Measurements from ENCODE around the gene MPST.

The MPST gene

GRCh38 chr22:37047006-37047405, 27.5 kb downstream of the MPST start:
- DNase-seq = no peak

- DNase-seq = no peak
Measured at GRCh38 chr22:37048133-37048532, 28.6 kb downstream of the MPST start.

GRCh38 chr22:37049224-37049623, 29.7 kb downstream of the MPST start:
- DNase-seq = no peak

- DNase-seq = no peak
Measured at GRCh38 chr22:37050913-37051312, 31.4 kb downstream of the MPST start.

GRCh38 chr22:37051391-37052385, 32.1 kb downstream of the MPST start, which contains the start of gene KCTD17:
TSS of gene KCTD17 (plus strand) at chr22:37051742. CDS start at chr22:37051761, 19 bp downstream.
- DNase-seq = peak; percentile 85

GRCh38 chr22:37052386-37053309, 33.1 kb downstream of the MPST start:
- no peak for DNase-seq

- DNase-seq = no peak
Measured at GRCh38 chr22:37053310-37054055, 33.9 kb downstream of the MPST start.

GRCh38 chr22:37054056-37054395, 34.5 kb downstream of the MPST start:
- no peak for DNase-seq

GRCh38 chr22:37054600-37055365, 35.2 kb downstream of the MPST start:
- no peak for DNase-seq

- DNase-seq = no peak
Measured at GRCh38 chr22:37056246-37056645, 36.7 kb downstream of the MPST start.

GRCh38 chr22:37057226-37057625, 37.7 kb downstream of the MPST start:
- DNase-seq = no peak

- DNase-seq = no peak
Measured at GRCh38 chr22:37057796-37058510, 38.4 kb downstream of the MPST start.

- no peak for DNase-seq
Measured at GRCh38 chr22:37058917-37059701, 39.6 kb downstream of the MPST start.

- no peak for DNase-seq
Measured at GRCh38 chr22:37059876-37060449, 40.4 kb downstream of the MPST start.

- DNase-seq = peak; percentile 82
Measured at GRCh38 chr22:37060801-37061610, 41.5 kb downstream of the MPST start.

GRCh38 chr22:37061611-37062375, 42.3 kb downstream of the MPST start:
- DNase-seq = no peak

GRCh38 chr22:37062376-37062675, 42.8 kb downstream of the MPST start:
- DNase-seq = no peak

- DNase-seq = no peak
Measured at GRCh38 chr22:37062702-37063381, 43.3 kb downstream of the MPST start.
